HG03558 (cell line): ENCODE measurements around the gene PMF1.
A peak's percentile ranks its signal among the peaks of the same experiment; 100 is the strongest.
"Not testable (repeated sequence)": the region's sequence is repeated elsewhere in the genome, so short reads cannot be mapped to it uniquely, and the experiment has no call there.

Source experiments
- ATAC-seq: cut with Tn5 transposase; IDR thresholded peaks from one replicate; pipeline ENCODE4 v1.9.1; 2021; ENCODE audit warnings: moderate number of reproducible peaks; ENCODE audit not compliant: unreplicated experiment; ENCODE audit errors: extremely low read depth

The PMF1 gene

GRCh38 chr1:156212833-156213643, at the start of gene PMF1:
PMF1 (plus strand) TSS chr1:156213007; CDS start chr1:156213016, 9 bp downstream.
- no peak for ATAC-seq

- ATAC-seq: no peak
These were observed 49.1 kb upstream of the PMF1 start for GRCh38 chr1:156163712-156164111.

- no peak for ATAC-seq
These were observed 48.5 kb upstream of the PMF1 start for GRCh38 chr1:156164125-156164831.

DNA sequence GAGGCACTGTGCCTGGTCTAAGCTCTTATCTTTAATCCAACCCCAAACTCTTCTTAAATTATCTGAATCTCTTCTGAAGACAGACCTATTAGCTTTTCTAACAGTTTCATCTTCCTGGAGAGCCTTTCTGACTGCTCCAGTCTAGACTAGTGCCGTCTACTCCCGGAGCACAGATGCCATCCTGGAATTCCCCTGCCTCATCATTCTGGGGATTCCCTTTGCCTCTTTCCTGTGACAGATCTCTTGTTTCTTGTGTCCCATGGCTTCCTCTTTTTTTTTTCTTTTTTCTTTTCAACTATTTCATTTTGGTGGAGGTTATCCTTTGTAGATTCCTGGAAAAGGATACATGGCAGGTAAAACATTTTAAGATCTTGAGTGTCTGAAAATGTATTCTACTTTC, 47.7 kb upstream of the PMF1 start:
- ATAC-seq: no peak

DNA sequence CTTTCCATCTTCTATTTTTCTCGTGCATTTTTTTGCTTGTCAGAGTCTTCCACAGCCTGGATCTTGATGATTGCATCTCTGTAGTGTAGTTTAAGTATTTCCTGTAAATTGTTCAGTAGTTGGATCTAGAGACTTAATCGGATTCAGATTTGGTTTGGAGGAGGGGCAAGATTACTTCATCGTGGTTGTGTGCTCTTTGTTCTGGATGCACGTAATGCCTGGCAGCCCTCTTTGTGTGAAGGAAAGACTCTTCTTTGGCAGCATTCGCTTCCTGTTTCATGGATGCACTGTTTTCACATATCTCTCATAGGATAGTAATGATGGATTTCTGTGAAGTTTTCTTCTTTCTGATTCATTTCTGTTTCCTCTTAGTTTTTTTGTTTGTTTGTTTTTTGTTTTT, 45.3 kb upstream of the PMF1 start:
- no peak for ATAC-seq

DNA sequence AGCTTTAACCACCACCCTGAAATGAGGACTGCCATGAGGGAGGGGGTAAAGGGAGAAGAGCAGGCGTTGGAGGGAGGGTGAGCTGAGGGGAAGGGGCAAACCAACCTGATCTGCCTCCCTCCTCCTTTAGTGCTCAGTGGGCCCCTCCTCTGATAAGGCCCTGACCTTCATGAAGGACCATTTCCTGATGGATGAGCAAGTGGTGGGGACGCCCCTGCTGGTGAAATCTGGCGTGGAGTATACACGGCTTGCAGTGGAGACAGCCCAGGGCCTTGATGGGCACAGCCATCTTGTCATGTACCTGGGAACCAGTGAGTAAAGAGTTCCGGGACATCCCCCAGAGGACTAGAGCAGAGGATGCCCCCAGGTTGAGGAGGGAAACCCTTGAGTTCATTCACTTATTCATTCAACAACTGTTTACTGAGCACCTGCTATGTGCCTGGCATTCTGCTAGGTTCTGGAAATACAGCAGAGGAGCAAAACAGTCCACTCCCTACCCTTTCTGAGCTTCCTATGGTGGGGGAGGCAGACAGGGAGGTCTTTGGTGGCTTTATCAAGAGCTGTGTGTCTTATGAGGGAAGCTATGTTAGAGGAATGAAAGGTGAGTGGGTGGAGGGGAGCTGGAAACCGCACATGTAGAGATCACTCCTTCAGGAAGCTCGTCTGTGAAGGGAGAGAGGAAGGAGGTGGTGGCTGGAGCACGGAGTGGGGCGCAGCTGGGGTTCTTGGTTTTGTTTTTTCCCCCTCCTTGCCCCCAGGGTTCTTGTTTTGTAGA, 39.9 kb upstream of the PMF1 start:
- no peak for ATAC-seq

GRCh38 chr1:156176610-156177210, 36.1 kb upstream of the PMF1 start:
- ATAC-seq: no peak

DNA sequence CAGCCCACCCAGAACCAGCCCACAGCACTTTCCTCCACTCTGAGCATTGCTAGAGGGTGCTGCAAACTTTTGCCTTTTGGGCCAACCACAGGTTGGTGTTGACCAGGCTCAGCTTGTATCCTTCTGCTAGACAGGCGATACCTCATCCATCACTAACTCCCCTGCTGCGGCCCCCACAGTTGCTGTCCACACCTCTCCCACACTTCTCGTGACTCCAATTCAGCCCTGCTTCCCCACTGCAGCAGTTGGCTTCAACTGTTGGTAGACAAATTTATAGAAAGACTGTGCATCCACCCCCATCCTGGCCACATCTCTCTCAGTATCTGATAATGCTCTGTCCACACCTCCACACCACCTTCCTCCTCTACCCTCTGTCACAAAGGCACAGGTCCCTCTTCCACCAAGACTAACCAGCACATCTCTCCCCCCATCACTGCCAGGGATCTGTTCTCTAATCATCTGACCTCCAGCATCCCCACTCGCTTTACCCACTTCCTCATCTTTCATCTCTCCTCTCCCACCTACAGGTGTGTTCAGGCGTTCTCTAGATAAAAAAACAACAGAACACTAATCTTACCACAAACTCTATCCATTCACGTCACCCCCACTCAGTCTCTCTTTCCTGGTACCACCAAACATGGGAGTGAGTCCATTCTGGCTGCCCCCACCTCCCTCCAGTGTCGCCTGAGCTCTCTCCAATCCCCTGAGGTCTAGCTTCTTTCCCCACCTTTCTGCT, 34.7 kb upstream of the PMF1 start:
- no peak for ATAC-seq

DNA sequence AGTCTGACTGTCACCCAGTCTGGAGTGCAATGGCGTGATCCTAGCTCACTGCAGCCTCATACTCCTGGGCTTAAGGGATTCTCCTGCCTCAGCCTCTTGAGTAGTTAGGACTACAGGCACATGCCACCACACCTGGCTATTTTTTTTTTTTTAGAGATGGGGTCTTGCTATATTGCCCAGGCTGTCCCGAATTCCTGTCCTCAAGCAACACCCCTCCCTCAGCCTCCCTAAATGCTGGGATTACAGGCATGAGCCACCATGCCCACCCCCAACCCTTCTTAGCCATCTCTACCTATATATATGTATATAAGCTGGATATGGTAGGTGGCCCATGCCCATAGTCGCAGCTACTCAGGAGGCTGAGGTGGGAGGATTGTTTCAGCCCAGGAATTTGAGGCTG, 32.3 kb upstream of the PMF1 start:
- no peak for ATAC-seq

GRCh38 chr1:156181391-156181924, 31.3 kb upstream of the PMF1 start:
- ATAC-seq: not testable (repeated sequence)

DNA sequence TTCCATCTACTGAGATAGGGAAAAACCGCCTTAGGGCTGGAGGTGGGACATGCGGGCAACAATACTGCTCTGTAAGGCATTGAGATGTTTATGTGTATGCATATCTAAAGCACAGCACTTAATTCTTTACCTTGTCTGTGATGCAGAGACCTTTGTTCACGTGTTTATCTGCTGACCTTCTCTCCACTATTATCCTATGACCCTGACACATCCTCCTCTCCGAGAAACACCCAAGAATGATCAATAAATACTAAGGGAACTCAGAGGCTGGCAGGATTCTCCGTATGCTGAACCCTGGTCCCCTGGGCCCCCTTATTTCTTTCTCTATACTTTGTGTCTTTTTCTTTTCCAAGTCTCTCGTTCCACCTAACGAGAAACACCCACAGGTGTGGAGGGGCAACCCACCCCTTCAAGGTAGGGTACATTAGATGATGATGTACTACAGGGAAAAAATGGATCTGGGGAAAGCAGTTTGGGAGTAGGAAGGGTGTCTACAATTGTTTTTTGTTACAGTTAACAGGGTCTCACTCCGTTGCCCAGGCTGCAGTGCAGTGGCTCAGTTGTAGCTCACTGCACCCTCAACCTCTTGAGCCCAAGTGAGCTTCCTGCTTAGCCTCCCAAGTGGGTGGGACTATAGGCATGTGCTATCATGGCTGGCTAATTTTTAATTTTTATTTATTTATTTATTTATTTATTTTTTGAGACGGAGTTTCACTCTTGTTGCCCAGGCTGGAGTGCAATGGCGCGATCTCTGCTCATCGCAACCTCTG, 30.6 kb upstream of the PMF1 start:
- not testable (repeated sequence) for ATAC-seq

- ATAC-seq: not testable (repeated sequence)
These were observed 26.2 kb upstream of the PMF1 start for GRCh38 chr1:156186347-156187177.

DNA sequence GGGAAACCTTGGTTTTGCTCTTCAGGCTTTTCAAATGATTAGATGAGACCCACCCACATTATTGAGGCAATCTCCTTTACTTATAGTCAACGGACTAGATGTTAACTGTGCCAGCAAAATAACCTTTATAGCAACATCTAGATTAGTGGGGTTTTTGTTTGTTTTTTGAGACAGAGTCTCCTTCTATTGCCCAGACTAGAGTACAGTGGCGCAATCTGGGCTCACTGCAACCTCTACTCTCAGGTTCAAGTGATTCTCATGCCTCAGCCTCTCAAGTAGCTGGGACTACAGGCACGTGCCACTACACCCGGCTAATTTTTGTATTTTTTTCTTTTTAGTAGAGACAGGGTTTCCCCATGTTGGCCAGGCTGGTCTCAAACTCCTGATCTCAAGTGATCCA, 22.5 kb upstream of the PMF1 start:
- ATAC-seq: not testable (repeated sequence)

GRCh38 chr1:156191292-156191964, 21.4 kb upstream of the PMF1 start:
- ATAC-seq: no peak

GRCh38 chr1:156193208-156193487, 19.7 kb upstream of the PMF1 start:
- ATAC-seq: no peak

DNA sequence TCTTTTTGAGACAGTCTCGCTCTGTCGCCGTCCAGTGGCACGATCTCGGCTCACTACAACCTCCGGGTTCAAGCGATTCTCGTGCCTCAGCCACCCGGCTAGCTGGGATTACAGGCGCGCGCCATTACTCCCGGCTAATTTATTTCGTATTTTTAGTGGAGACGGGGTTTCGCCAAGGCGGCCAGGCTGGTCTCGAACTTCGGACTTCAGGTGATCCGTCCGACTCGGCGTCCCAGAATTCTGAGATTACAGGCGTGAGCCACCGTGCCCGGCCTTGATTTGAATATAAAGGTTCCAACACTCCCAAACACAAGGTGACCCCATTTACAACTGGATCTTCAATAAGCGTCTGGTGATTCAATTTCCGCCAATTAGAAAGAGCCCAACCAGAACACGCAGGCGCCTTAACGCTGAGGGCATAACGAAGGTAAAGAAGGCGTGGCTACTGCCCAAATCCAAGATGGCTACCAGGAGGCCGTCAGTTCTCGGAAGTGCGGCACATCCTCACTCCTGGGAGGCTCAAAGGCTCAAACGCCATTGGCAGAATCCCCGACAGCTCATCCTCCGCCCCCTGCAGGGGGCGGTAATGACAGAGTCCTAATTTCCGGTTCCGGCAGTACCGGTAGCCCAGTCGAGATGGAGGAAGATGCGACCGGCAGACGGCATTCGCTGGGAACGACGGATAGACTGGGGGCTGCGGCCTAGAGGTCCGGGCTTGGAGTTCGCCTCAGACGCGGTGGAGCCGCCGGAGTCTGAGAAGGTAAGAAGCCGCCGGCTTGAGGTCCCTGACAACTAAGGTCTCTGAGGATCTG, 19.1 kb upstream of the PMF1 start, which contains the start of gene SLC25A44:
TSS of gene SLC25A44 (plus strand) at position 617 of the 812 bp plus-strand sequence. CDS start 5,744 bp downstream, outside the sequence.
- ATAC-seq: peak; percentile 86

- ATAC-seq: no peak
These were observed 18.5 kb upstream of the PMF1 start for GRCh38 chr1:156194300-156194652.
